Right atrium auricular region (tissue), 2 donors: Measurements from ENCODE around the gene PSMF1. TPM values are rescaled to one million over a fixed set of nuclear protein-coding genes. Genes with fewer than 3 reads are reported as not detected.

ENCODE experiments used
- DNase-seq: peaks from one replicate; pipeline ENCODE4 v3.0.0-alpha.2; 2019; ENCODE audit warnings: low spot score
- H3K27ac ChIP-seq, 2 donors: fragments of 200-600 bp; sonication (generic); 1 replicate in 1 of 2; 2 replicates in 1 of 2; pipeline ENCODE4 v1.5.1; 2016 to 2019
- H3K27me3 ChIP-seq, 2 donors: fragments of 200-600 bp; sonication (generic); one replicate each; pipeline versions ENCODE4 v1.5.1 to v1.6.0; 2017 to 2019
- H3K36me3 ChIP-seq: fragments of 200-600 bp; sonication (generic); one replicate; pipeline ENCODE4 v1.5.1; 2016
- H3K4me1 ChIP-seq, 2 donors: fragments of 200-600 bp; sonication (generic); one replicate each; pipeline versions ENCODE4 v1.5.1 to v1.6.0; 2017 to 2019
- H3K4me3 ChIP-seq, 2 donors: fragments of 200-600 bp; sonication (generic); 1 replicate in 1 of 2; 2 replicates in 1 of 2; pipeline ENCODE4 v1.5.1; 2017 to 2019; ENCODE audit warnings: mild to moderate bottlenecking in 1 of 2, moderate library complexity in 1 of 2
- H3K9me3 ChIP-seq, 2 donors: fragments of 200-600 bp; sonication (generic); one replicate each; pipeline ENCODE4 v1.5.1; 2019
- total RNA-seq, 2 donors: library from RNA; depleted of rRNA; stranded (reverse); fragments of >200 nt; gene quantifications; one replicate each; pipeline ENCODE4 v1.1.0, GENCODE V29; 2016
- TF ChIP-seq, protein P1 (sequence below), 2 donors: fragments of 200-600 bp; sonication (generic); IDR thresholded peaks; one replicate each; pipeline ENCODE4 v1.5.1; 2019; ENCODE audit warnings: antibody characterized with exemption in 2 of 2

The PSMF1 gene
- total RNA-seq, 2 donors from 2014 or later = 88.6 to 116 TPM

GRCh38 chr20:1150218-1150617, 31.8 kb downstream of the PSMF1 start:
- peaks cover 0 to 8% of the 10 kb centered on the region in 2 donors for H3K4me1 ChIP-seq
- H3K36me3 ChIP-seq = peaks cover 11% of the 10 kb centered on the region
- H3K27me3 ChIP-seq = no peaks in the 10 kb centered on the region
- H3K4me3 ChIP-seq = no peak overlapping the region
- no peak for DNase-seq
- TF ChIP-seq, protein P1, sequence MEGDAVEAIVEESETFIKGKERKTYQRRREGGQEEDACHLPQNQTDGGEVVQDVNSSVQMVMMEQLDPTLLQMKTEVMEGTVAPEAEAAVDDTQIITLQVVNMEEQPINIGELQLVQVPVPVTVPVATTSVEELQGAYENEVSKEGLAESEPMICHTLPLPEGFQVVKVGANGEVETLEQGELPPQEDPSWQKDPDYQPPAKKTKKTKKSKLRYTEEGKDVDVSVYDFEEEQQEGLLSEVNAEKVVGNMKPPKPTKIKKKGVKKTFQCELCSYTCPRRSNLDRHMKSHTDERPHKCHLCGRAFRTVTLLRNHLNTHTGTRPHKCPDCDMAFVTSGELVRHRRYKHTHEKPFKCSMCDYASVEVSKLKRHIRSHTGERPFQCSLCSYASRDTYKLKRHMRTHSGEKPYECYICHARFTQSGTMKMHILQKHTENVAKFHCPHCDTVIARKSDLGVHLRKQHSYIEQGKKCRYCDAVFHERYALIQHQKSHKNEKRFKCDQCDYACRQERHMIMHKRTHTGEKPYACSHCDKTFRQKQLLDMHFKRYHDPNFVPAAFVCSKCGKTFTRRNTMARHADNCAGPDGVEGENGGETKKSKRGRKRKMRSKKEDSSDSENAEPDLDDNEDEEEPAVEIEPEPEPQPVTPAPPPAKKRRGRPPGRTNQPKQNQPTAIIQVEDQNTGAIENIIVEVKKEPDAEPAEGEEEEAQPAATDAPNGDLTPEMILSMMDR (IDR thresholded peaks at IDR 0.05) = no peak
- H3K27ac ChIP-seq = no peak overlapping the region
- H3K9me3 ChIP-seq = no peaks in the 10 kb centered on the region

DNA sequence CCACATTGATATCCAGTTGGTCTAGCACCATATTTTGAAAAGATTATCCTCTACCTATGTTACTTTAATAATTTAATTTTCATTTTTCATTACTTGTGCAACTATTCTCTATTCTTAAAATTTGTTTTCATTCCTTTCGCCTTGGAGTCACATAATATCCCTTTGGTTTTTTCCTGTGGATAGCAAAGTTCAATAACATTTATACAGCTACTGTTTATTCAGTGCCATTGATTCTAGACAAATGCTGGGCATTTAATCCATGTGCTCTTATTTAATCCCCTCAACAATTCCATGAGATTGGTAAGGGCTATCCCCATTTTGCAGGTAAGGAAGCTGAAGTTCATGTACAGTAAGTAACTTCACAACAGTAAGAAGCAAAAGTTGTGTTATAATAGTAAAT, 32.6 kb downstream of the PSMF1 start:
- H3K4me3 ChIP-seq = no peak overlapping the region
- no peaks in the 10 kb centered on the region for H3K27me3 ChIP-seq
- no peaks in the 10 kb centered on the region for H3K9me3 ChIP-seq
- H3K36me3 ChIP-seq = peaks cover 11% of the 10 kb centered on the region
- TF ChIP-seq, protein P1 (IDR thresholded peaks at IDR 0.05) = no peak
- no peak for DNase-seq
- no peak overlapping the region for H3K27ac ChIP-seq
- H3K4me1 ChIP-seq = peaks cover 0 to under 1% of the 10 kb centered on the region in 2 donors

- H3K27me3 ChIP-seq = no peaks in the 10 kb centered on the region
- no peaks in the 10 kb centered on the region for H3K4me1 ChIP-seq
- H3K27ac ChIP-seq = no peak overlapping the region
- no peak overlapping the region for H3K4me3 ChIP-seq
- no peak for DNase-seq
- H3K36me3 ChIP-seq = peaks cover 11% of the 10 kb centered on the region
- TF ChIP-seq, protein P1 (IDR thresholded peaks at IDR 0.05) = no peak
- H3K9me3 ChIP-seq = no peaks in the 10 kb centered on the region
Measured at GRCh38 chr20:1154226-1154625, 35.8 kb downstream of the PSMF1 start.

GRCh38 chr20:1154691-1155090, 36.3 kb downstream of the PSMF1 start:
- Histone ChIP-seq H3K27me3 (no peaks in the 10 kb centered on the region), H3K9me3 (no peaks in the 10 kb centered on the region), H3K4me1 (no peaks in the 10 kb centered on the region), H3K4me3 (no peak overlapping the region), H3K36me3 (peaks cover 11% of the 10 kb centered on the region), H3K27ac (no peak overlapping the region)
- no peak for DNase-seq
- TF ChIP-seq, protein P1 (IDR thresholded peaks at IDR 0.05) = no peak

DNA sequence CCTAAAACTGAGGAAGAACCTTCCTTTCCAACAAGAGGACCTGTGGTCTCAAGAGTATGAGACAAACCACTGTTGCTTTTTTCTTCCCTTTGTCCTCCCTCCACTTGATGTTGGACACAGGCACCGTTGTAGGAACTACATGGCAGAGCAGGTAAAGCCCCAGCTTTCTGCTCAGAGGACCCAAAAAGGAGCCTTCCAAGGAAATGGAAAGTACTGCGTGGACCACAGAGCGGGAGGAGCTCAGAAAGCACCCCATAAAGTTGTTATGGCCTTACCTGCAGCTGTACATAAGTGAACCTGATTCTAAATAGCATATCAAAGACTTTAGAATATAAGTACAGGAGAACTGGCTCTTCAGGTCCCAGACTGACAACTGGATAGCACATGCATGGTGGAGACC, 36.9 kb downstream of the PSMF1 start:
- Histone ChIP-seq H3K36me3 (peaks cover 12% of the 10 kb centered on the region), H3K4me3 (no peak overlapping the region), H3K27me3 (no peaks in the 10 kb centered on the region), H3K4me1 (no peaks in the 10 kb centered on the region), H3K27ac (no peak overlapping the region), H3K9me3 (no peaks in the 10 kb centered on the region)
- no peak for DNase-seq
- TF ChIP-seq, protein P1 (IDR thresholded peaks at IDR 0.05) = no peak

DNA sequence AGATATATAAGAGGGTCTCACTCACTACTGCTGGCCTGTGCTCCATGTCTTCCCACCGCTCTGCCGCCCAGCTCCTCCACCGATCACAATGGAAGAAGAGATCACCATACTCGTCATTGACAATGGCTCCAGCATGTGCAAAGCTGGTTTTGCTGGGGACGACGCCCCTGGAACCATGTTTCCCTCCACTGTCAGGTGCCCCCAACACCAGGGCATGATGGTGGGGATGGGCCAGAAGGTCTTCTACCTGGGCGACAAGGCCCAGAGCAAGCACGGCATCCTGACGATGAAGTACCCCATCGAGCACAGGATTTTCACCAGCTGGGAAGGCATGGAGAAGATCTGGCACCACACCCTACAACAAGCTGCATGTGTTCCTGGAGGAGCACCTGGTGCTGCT, 42.1 kb downstream of the PSMF1 start:
- TF ChIP-seq, protein P1 (IDR thresholded peaks at IDR 0.05) = no peak
- peak; percentile 23 for DNase-seq
- H3K4me1 ChIP-seq = no peaks in the 10 kb centered on the region
- no peak overlapping the region for H3K27ac ChIP-seq
- no peak overlapping the region for H3K4me3 ChIP-seq
- H3K36me3 ChIP-seq = peaks cover 38% of the 10 kb centered on the region
- H3K27me3 ChIP-seq = no peaks in the 10 kb centered on the region
- no peaks in the 10 kb centered on the region for H3K9me3 ChIP-seq
